ENCODE data around the gene GCNT3. TPM values are rescaled to one million over a fixed set of nuclear protein-coding genes. Genes with fewer than 3 reads are reported as not detected.

Gene GCNT3
- polyA plus RNA-seq, 3 donors, result not detected

GRCh38 chr15:59565299-59565698, 46.3 kb upstream of the GCNT3 start:
- DNase-seq, result no peak
- no peak for TF ChIP-seq CTCF (IDR thresholded peaks at IDR 0.05)
- Mint-ChIP-seq H3K27ac (no peak overlapping the region), H3K9me3 (peaks cover 0 to 7% (median 2%) of the 10 kb centered on the region in 7 donors), H3K36me3 (no peaks in the 10 kb centered on the region), H3K4me3 (no peak overlapping the region), H3K27me3 (ENCODE audit: low read depth in 3 of 3) (peaks cover 4 to 8% (median 4%) of the 10 kb centered on the region in 3 donors), H3K4me1 (no peaks in the 10 kb centered on the region)
- H3K4me2 ChIP-seq (replicated peaks; ENCODE audit: extremely low read depth, low read length, poor library complexity, severe bottlenecking), result no peak overlapping the region
- H3K9me3 ChIP-seq (replicated peaks in 1 of 2; ENCODE audit: control insufficient read depth in 1 of 2, insufficient read depth in 1 of 2, low read length in 2 of 2), result no peaks in the 10 kb centered on the region
- H3K27ac ChIP-seq (ENCODE audit: low read depth in 1 of 2, low read length in 2 of 2), result no peak overlapping the region
- H3K36me3 ChIP-seq (replicated peaks in 1 of 2; ENCODE audit: control insufficient read depth in 1 of 2, insufficient read depth in 2 of 2, low read length in 2 of 2), result no peaks in the 10 kb centered on the region
- WGBS (ENCODE audit: insufficient coverage), result no CpG with 5 or more reads among the region's 4 CpGs
- no peaks in the 10 kb centered on the region for H3K4me1 ChIP-seq (ENCODE audit: control insufficient read depth in 1 of 2, insufficient read depth in 2 of 2, low read length in 2 of 2)
- H3K9ac ChIP-seq (ENCODE audit: insufficient read depth, low read length, poor library complexity, severe bottlenecking), result no peak overlapping the region
- H3K79me2 ChIP-seq (ENCODE audit: insufficient read depth, low read length), result no peaks in the 10 kb centered on the region
- intact Hi-C loops (cut with micrococcal nuclease), result no loop called here
- H4K20me1 ChIP-seq (ENCODE audit: insufficient read depth, low read length), result no peaks in the 10 kb centered on the region
- H2AFZ ChIP-seq (ENCODE audit: insufficient read depth, low read depth, low read length, poor library complexity, severe bottlenecking), result no peak overlapping the region
- no peaks in the 10 kb centered on the region for H3K27me3 ChIP-seq (ENCODE audit: control insufficient read depth in 2 of 2, insufficient read depth in 2 of 2, low read length in 2 of 2)
- H3K4me3 ChIP-seq (replicated peaks in 1 of 3; ENCODE audit: low read depth in 2 of 3, low read length in 3 of 3), result no peak overlapping the region

- no peaks in the 10 kb centered on the region for H3K79me2 ChIP-seq (ENCODE audit: insufficient read depth, low read length)
- Mint-ChIP-seq H3K36me3 (no peaks in the 10 kb centered on the region), H3K4me3 (no peak overlapping the region), H3K4me1 (no peaks in the 10 kb centered on the region), H3K27ac (no peak overlapping the region), H3K9me3 (peaks cover 0 to 7% (median 2%) of the 10 kb centered on the region in 7 donors), H3K27me3 (ENCODE audit: low read depth in 3 of 3) (peaks cover 4 to 8% (median 6%) of the 10 kb centered on the region in 3 donors)
- no peaks in the 10 kb centered on the region for H3K36me3 ChIP-seq (replicated peaks in 1 of 2; ENCODE audit: control insufficient read depth in 1 of 2, insufficient read depth in 2 of 2, low read length in 2 of 2)
- H4K20me1 ChIP-seq (ENCODE audit: insufficient read depth, low read length), result no peaks in the 10 kb centered on the region
- H3K4me2 ChIP-seq (replicated peaks; ENCODE audit: extremely low read depth, low read length, poor library complexity, severe bottlenecking), result no peak overlapping the region
- no peak overlapping the region for H3K27ac ChIP-seq (ENCODE audit: low read depth in 1 of 2, low read length in 2 of 2)
- intact Hi-C loops (cut with micrococcal nuclease), result no loop called here
- TF ChIP-seq CTCF (IDR thresholded peaks at IDR 0.05), result no peak
- H3K9me3 ChIP-seq (replicated peaks in 1 of 2; ENCODE audit: control insufficient read depth in 1 of 2, insufficient read depth in 1 of 2, low read length in 2 of 2), result no peaks in the 10 kb centered on the region
- H3K4me1 ChIP-seq (ENCODE audit: control insufficient read depth in 1 of 2, insufficient read depth in 2 of 2, low read length in 2 of 2), result no peaks in the 10 kb centered on the region
- H2AFZ ChIP-seq (ENCODE audit: insufficient read depth, low read depth, low read length, poor library complexity, severe bottlenecking), result no peak overlapping the region
- no peak overlapping the region for H3K9ac ChIP-seq (ENCODE audit: insufficient read depth, low read length, poor library complexity, severe bottlenecking)
- no CpG with 5 or more reads among the region's 1 CpG for WGBS (ENCODE audit: insufficient coverage)
- H3K4me3 ChIP-seq (replicated peaks in 1 of 3; ENCODE audit: low read depth in 2 of 3, low read length in 3 of 3), result no peak overlapping the region
- H3K27me3 ChIP-seq (ENCODE audit: control insufficient read depth in 2 of 2, insufficient read depth in 2 of 2, low read length in 2 of 2), result no peaks in the 10 kb centered on the region
- no peak for DNase-seq
Observed at GRCh38 chr15:59567324-59567723, 44.3 kb upstream of the GCNT3 start.
